Measurements from ENCODE around the gene CSTF1.
"Not testable (repeated sequence)": the region's sequence is repeated elsewhere in the genome, so short reads cannot be mapped to it uniquely, and the experiment has no call there.

CSTF1 gene

GRCh38 chr20:56371977-56372376, 20.5 kb upstream of the CSTF1 start:
- DNase-seq = no peak

GRCh38 chr20:56372850-56373249, 19.6 kb upstream of the CSTF1 start:
- DNase-seq = no peak

GRCh38 chr20:56373942-56374341, 18.5 kb upstream of the CSTF1 start:
- DNase-seq = no peak

- no peak for DNase-seq
Measured at GRCh38 chr20:56376331-56376730, 16.1 kb upstream of the CSTF1 start.

GRCh38 chr20:56378386-56378785, 14.1 kb upstream of the CSTF1 start:
- DNase-seq = no peak

GRCh38 chr20:56380375-56380774, 12.1 kb upstream of the CSTF1 start:
- DNase-seq = no peak

- DNase-seq = no peak
Measured at GRCh38 chr20:56381501-56381900, 10.9 kb upstream of the CSTF1 start.

- DNase-seq = no peak
Measured at GRCh38 chr20:56382696-56383095, 9.7 kb upstream of the CSTF1 start.

GRCh38 chr20:56383334-56383733, 9.1 kb upstream of the CSTF1 start:
- no peak for DNase-seq

GRCh38 chr20:56385130-56385529, 7.3 kb upstream of the CSTF1 start:
- no peak for DNase-seq

GRCh38 chr20:56386219-56386618, 6.2 kb upstream of the CSTF1 start:
- DNase-seq = no peak

GRCh38 chr20:56388882-56389281, 3.6 kb upstream of the CSTF1 start:
- no peak for DNase-seq

GRCh38 chr20:56389807-56390206, 2.6 kb upstream of the CSTF1 start:
- DNase-seq = no peak

- DNase-seq = not testable (repeated sequence)
Measured at GRCh38 chr20:56390396-56390795, 2.0 kb upstream of the CSTF1 start.

GRCh38 chr20:56391037-56391436, 1.4 kb upstream of the CSTF1 start:
- DNase-seq = no peak

GRCh38 chr20:56391596-56392131, 781 bp upstream of the CSTF1 start:
- no peak for DNase-seq

- DNase-seq = no peak
Measured at GRCh38 chr20:56392881-56393482, 537 bp downstream of the CSTF1 start.

GRCh38 chr20:56393653-56394052, 1.2 kb downstream of the CSTF1 start:
- no peak for DNase-seq

GRCh38 chr20:56395166-56395565, 2.7 kb downstream of the CSTF1 start:
- no peak for DNase-seq

- DNase-seq = peak; percentile 73
Measured at GRCh38 chr20:56400001-56400640, 7.7 kb downstream of the CSTF1 start.

GRCh38 chr20:56403465-56403864, 11.0 kb downstream of the CSTF1 start:
- DNase-seq = no peak

- not testable (repeated sequence) for DNase-seq
Measured at GRCh38 chr20:56405356-56405755, 12.9 kb downstream of the CSTF1 start.

GRCh38 chr20:56406910-56407309, 14.5 kb downstream of the CSTF1 start:
- no peak for DNase-seq

GRCh38 chr20:56409521-56409920, 17.1 kb downstream of the CSTF1 start:
- no peak for DNase-seq

GRCh38 chr20:56409956-56410355, 17.5 kb downstream of the CSTF1 start:
- no peak for DNase-seq

All from activated gamma-delta T cell treated with Interleukin-2 at 50 U/mL for 16 hours (primary cell).